Osteoblast (primary cell): ENCODE measurements around the gene MAD1L1. TPM values are rescaled to one million over a fixed set of nuclear protein-coding genes. Genes with fewer than 3 reads are reported as not detected.
"Not testable (repeated sequence)": the region's sequence is repeated elsewhere in the genome, so short reads cannot be mapped to it uniquely, and the experiment has no call there.

ENCODE experiments used
- DNase-seq: peaks from one replicate; pipeline ENCODE4 v3.0.0; 2011; ENCODE audit warnings: low spot score, mixed read lengths; ENCODE audit not compliant: insufficient read length; ENCODE audit errors: missing footprints
- H2AFZ ChIP-seq: 2 replicates; pipeline ENCODE4 v1.6.0; 2011; ENCODE audit warnings: mild to moderate bottlenecking, low read length
- H3K27ac ChIP-seq: 2 replicates; pipeline ENCODE4 v1.5.1; 2011; ENCODE audit warnings: mild to moderate bottlenecking, low read depth, low read length, moderate library complexity
- H3K27me3 ChIP-seq: 2 replicates; pipeline ENCODE4 v1.6.0; 2012; ENCODE audit warnings: mild to moderate bottlenecking, control low read depth, inconsistent platforms, low read length, moderate library complexity; ENCODE audit not compliant: insufficient read depth
- H3K36me3 ChIP-seq: 2 replicates; pipeline ENCODE4 v1.5.1; 2011; ENCODE audit warnings: mild to moderate bottlenecking, low read length, control low read depth, moderate library complexity; ENCODE audit not compliant: insufficient read depth
- H3K4me1 ChIP-seq: 2 replicates; pipeline ENCODE4 v1.5.1; 2011; ENCODE audit warnings: mild to moderate bottlenecking, low read length, control low read depth, moderate library complexity; ENCODE audit not compliant: insufficient read depth
- H3K4me2 ChIP-seq: 2 replicates; pipeline ENCODE4 v1.6.0; 2011; ENCODE audit warnings: mild to moderate bottlenecking, low read length; ENCODE audit not compliant: insufficient read depth
- H3K4me3 ChIP-seq: fragments of 200-600 bp; sonication (generic); 3 replicates; pipeline ENCODE4 v1.5.1; 2012; ENCODE audit warnings: mild to moderate bottlenecking, low read length, inconsistent platforms; ENCODE audit not compliant: insufficient read depth
- H3K79me2 ChIP-seq: 2 replicates; pipeline ENCODE4 v1.6.0; 2012; ENCODE audit warnings: mild to moderate bottlenecking, low read length, control low read depth, inconsistent platforms; ENCODE audit not compliant: insufficient read depth
- H3K9me3 ChIP-seq: 2 replicates; pipeline ENCODE4 v1.5.1; 2011; ENCODE audit warnings: low read depth, low read length, control low read depth
- H4K20me1 ChIP-seq: 2 replicates; pipeline ENCODE4 v1.6.0; 2012; ENCODE audit warnings: mild to moderate bottlenecking, low read length, control low read depth; ENCODE audit not compliant: insufficient read depth
- total RNA-seq: library from RNA; depleted of rRNA; stranded (reverse); fragments of >200 nt; gene quantifications from 2 replicates; pipeline ENCODE4 v1.2.3, GENCODE V29; 2012
- TF ChIP-seq, protein P1 (sequence below): IDR thresholded peaks from 2 replicates; pipeline ENCODE4 v1.5.1; 2011; ENCODE audit warnings: mild to moderate bottlenecking, low read depth, low read length, moderate library complexity; ENCODE audit errors: extremely low read depth

The MAD1L1 gene
- total RNA-seq, 1 donor, result 66.2 TPM

GRCh38 chr7:1843271-1843861, 389.4 kb downstream of the MAD1L1 start:
- TF ChIP-seq, protein P1, sequence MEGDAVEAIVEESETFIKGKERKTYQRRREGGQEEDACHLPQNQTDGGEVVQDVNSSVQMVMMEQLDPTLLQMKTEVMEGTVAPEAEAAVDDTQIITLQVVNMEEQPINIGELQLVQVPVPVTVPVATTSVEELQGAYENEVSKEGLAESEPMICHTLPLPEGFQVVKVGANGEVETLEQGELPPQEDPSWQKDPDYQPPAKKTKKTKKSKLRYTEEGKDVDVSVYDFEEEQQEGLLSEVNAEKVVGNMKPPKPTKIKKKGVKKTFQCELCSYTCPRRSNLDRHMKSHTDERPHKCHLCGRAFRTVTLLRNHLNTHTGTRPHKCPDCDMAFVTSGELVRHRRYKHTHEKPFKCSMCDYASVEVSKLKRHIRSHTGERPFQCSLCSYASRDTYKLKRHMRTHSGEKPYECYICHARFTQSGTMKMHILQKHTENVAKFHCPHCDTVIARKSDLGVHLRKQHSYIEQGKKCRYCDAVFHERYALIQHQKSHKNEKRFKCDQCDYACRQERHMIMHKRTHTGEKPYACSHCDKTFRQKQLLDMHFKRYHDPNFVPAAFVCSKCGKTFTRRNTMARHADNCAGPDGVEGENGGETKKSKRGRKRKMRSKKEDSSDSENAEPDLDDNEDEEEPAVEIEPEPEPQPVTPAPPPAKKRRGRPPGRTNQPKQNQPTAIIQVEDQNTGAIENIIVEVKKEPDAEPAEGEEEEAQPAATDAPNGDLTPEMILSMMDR, result no peak
- Histone ChIP-seq H3K4me3 (no peak overlapping the region), H2AFZ (no peak overlapping the region), H3K79me2 (no peaks in the 10 kb centered on the region), H3K36me3 (no peaks in the 10 kb centered on the region), H3K27me3 (no peaks in the 10 kb centered on the region), H3K4me1 (no peaks in the 10 kb centered on the region), H4K20me1 (no peaks in the 10 kb centered on the region), H3K9me3 (no peaks in the 10 kb centered on the region), H3K4me2 (no peak overlapping the region), H3K27ac (no peak overlapping the region)
- peak; percentile 85 for DNase-seq

- Histone ChIP-seq H3K4me3 (no peak overlapping the region), H2AFZ (no peak overlapping the region), H3K4me2 (no peak overlapping the region), H3K4me1 (no peaks in the 10 kb centered on the region), H3K9me3 (no peaks in the 10 kb centered on the region), H3K27ac (no peak overlapping the region), H3K79me2 (no peaks in the 10 kb centered on the region), H4K20me1 (no peaks in the 10 kb centered on the region), H3K36me3 (no peaks in the 10 kb centered on the region), H3K27me3 (no peaks in the 10 kb centered on the region)
- DNase-seq, result peak; percentile 73
- TF ChIP-seq, protein P1, result no peak
Measured at GRCh38 chr7:1842321-1843221, 390.2 kb downstream of the MAD1L1 start.

DNA sequence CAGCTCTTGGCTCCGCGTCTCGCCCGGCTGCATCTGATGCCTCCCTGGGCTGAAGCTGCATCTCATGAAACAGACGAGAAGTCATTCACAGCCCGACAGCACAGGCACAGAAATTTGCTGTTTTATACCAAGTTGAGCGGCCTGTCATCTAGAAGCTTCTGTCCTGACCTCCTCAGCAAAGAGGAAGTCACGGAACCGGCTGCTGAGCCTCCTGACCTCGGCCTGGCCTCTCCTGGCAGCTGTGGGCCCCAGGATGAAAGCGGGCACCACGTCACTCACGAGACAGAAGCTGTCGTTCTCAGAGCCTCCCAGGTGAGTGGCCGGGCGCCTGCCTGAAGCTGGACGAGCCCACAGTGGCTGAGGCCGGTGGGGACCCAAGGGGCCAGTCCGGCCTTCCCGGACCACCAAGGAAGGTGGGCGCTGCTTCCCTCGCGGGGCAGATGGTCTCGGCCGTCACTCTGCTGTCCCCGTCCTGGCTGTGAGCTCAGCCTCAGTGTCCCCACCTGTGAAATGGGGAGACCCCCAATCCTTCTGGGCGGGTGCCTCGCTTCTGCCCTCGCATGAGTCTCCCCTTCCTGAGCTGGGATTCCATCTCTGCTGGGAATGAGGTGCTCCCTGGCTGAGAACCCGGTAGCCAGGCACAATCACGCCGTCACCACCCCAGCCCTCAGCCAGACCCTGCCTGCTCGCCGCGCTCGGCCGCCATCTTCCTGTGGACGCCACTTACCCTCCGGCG, 391.3 kb downstream of the MAD1L1 start:
- H3K79me2 ChIP-seq, H3K4me2 ChIP-seq, H3K36me3 ChIP-seq, H3K27ac ChIP-seq, H3K9me3 ChIP-seq, H4K20me1 ChIP-seq, H2AFZ ChIP-seq, H3K4me1 ChIP-seq, H3K27me3 ChIP-seq, H3K4me3 ChIP-seq: not testable (repeated sequence)
- peak; percentile 1 for DNase-seq

DNA sequence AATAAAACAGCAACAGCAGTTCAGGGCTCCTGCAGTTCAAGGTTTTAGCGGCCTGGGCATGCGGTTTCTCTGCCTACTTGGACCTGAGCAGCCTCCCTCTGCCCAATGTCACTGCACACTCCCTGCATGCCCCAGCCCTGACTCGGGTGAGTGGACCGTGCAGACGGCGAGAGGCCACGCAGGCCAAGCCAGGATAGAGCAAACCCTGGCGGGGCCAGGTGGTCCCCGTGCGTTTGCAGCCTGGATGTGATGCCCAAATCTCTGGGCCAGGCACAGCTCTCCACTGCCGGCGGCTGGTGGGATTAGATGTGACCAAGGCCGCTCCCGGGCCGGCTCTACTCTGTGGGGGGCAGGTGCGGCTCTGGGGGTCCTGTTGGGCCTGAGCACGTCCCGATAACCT, 392.0 kb downstream of the MAD1L1 start:
- H2AFZ ChIP-seq, H3K4me1 ChIP-seq, H3K27ac ChIP-seq, H3K4me3 ChIP-seq, H3K36me3 ChIP-seq, H4K20me1 ChIP-seq, H3K9me3 ChIP-seq, H3K79me2 ChIP-seq, H3K4me2 ChIP-seq, H3K27me3 ChIP-seq: not testable (repeated sequence)
- DNase-seq, result peak; percentile 38
